Panc1 (cell line): ENCODE measurements around the gene C5. TPM values are rescaled to one million over a fixed set of nuclear protein-coding genes. Genes with fewer than 3 reads are reported as not detected.

Experiments used
- ATAC-seq: fragments of 200-7000 bp; cut with Tn5 transposase; 2 replicates; pipeline ENCODE4 v1.9.1; 2020; ENCODE audit warnings: mild to moderate bottlenecking, moderate library complexity
- BruUV-seq: library from RNA; stranded (reverse); fragments of 400-500 nt; replicated peaks from 2 replicates; lab custom pipeline; 2021; lab: Mats Ljungman, UMichigan
- CTCF ChIA-PET: fragments of 300-600 bp; sonication (Branson Sonifier 250); formaldehyde crosslinking; loops from one replicate; lab custom pipeline; 2022; ENCODE audit warnings: antibody characterized with exemption; lab: Charles Lee
- POLR2A ChIA-PET: fragments of 300-600 bp; sonication (Branson Sonifier 250); formaldehyde crosslinking; loops from one replicate; lab custom pipeline; 2022; ENCODE audit warnings: antibody characterized with exemption; lab: Charles Lee
- DNase-seq: peaks from one replicate; pipeline ENCODE4 v3.0.0-alpha.2; 2010; ENCODE audit warnings: low read depth, low spot score
- H3K27ac ChIP-seq: 2 replicates; pipeline ENCODE4 v1.5.1; 2011; ENCODE audit warnings: mild to moderate bottlenecking, low read length, inconsistent platforms
- H3K27me3 ChIP-seq: fragments of 200-500 bp; sonication (Bioruptor generic); 2 replicates; pipeline ENCODE4 v1.6.0; 2014; ENCODE audit warnings: low read length, inconsistent platforms; ENCODE audit not compliant: control insufficient read depth, insufficient read depth
- H3K36me3 ChIP-seq: fragments of 200-500 bp; sonication (Bioruptor generic); 2 replicates; pipeline ENCODE4 v1.5.1; 2014; ENCODE audit warnings: inconsistent platforms, mild to moderate bottlenecking, low read length, moderate library complexity; ENCODE audit not compliant: control insufficient read depth, insufficient read depth
- H3K4me1 ChIP-seq: 2 replicates; pipeline ENCODE4 v1.5.1; 2011; ENCODE audit warnings: inconsistent platforms, mild to moderate bottlenecking, low read length, moderate library complexity; ENCODE audit not compliant: control insufficient read depth, insufficient read depth
- H3K4me3 ChIP-seq, 2 experiments: 2 replicates each; pipeline ENCODE4 v1.5.1; 2011 to 2012; ENCODE audit warnings: low read depth in 2 of 2, low read length in 2 of 2, mild to moderate bottlenecking in 2 of 2, inconsistent platforms in 1 of 2, moderate library complexity in 1 of 2
- H3K9me3 ChIP-seq: fragments of 200-500 bp; sonication (Bioruptor generic); 2 replicates; pipeline ENCODE4 v1.5.1; 2014; ENCODE audit warnings: low read depth, mild to moderate bottlenecking, inconsistent platforms, low read length, moderate library complexity; ENCODE audit not compliant: control insufficient read depth, insufficient read depth
- CTCF ChIP-seq: fragments of 450-650 bp; IDR thresholded peaks from 2 replicates; pipeline ENCODE4 v1.5.1; 2017; ENCODE audit warnings: mild to moderate bottlenecking
- POLR2AphosphoS5 ChIP-seq: IDR thresholded peaks from 2 replicates; pipeline ENCODE4 v1.6.1; 2012; ENCODE audit warnings: mild to moderate bottlenecking, low read depth, low read length, moderate library complexity
- REST ChIP-seq, 2 experiments: IDR thresholded peaks; 2 replicates each; pipeline ENCODE4 v1.6.1; 2011 to 2012; ENCODE audit warnings: low read depth in 2 of 2, control low read depth in 1 of 2, low read length in 1 of 2, mild to moderate bottlenecking in 1 of 2, moderate library complexity in 1 of 2; ENCODE audit not compliant: insufficient read depth in 1 of 2
- SIN3A ChIP-seq: IDR thresholded peaks from 2 replicates; pipeline ENCODE4 v1.6.1; 2012; ENCODE audit warnings: low read depth, mild to moderate bottlenecking, low read length, moderate library complexity, borderline replicate concordance; ENCODE audit not compliant: insufficient read depth
- TCF7L2 ChIP-seq: IDR thresholded peaks from 2 replicates; pipeline ENCODE4 v1.6.1; 2011; ENCODE audit warnings: mild to moderate bottlenecking, low read depth, low read length, inconsistent platforms
- in situ Hi-C: cut with HindIII; loops from 2 replicates; pipeline ENCODE4 v1.10.0; 2016; ENCODE audit warnings: low sequenced_read_pairs, low pct_unique_long_range_greater_than_20kb
- intact Hi-C: fragments of 100-400 bp; cut with micrococcal nuclease; formaldehyde crosslinking; loops from one replicate; pipeline ENCODE4 v1.10.0; 2022; ENCODE audit not compliant: unreplicated experiment
- total RNA-seq: library from RNA; stranded (reverse); gene quantifications from one replicate; pipeline ENCODE4 v1.2.1, GENCODE V29; 2021; ENCODE audit not compliant: unreplicated experiment

C5 gene
- total RNA-seq, 1 experiment from 2014 or later: 1.6 TPM

- DNase-seq: no peak
- Histone ChIP-seq H3K4me3 (no peak overlapping the region), H3K27me3 (no peaks in the 10 kb centered on the region), H3K4me1 (peaks cover 7% of the 10 kb centered on the region), H3K9me3 (no peaks in the 10 kb centered on the region), H3K36me3 (no peaks in the 10 kb centered on the region), H3K27ac (no peak overlapping the region)
- no peak for ATAC-seq
- ChIA-PET POLR2A (no interaction called here), CTCF (no interaction called here)
- intact Hi-C loops: loop anchor here (2.0 kb wide), 1 partner anchor 180 kb away; no protein-coding TSS in a partner anchor
- TF ChIP-seq SIN3A (no peak), TCF7L2 (no peak), CTCF (peak; percentile 49)
- in situ Hi-C loops: no loop called here
- BruUV-seq: no TSS peak
These were observed 113.3 kb downstream of the C5 start for GRCh38 chr9:120936764-120937122.

- CTCF ChIA-PET: no interaction called here
- in situ Hi-C loops (no loop called here), intact Hi-C loops (loop anchor here (2.0 kb wide), 1 partner anchor 179 kb away; no protein-coding TSS in a partner anchor)
- no peaks in the 10 kb centered on the region for H3K36me3 ChIP-seq
- H3K27me3 ChIP-seq: no peaks in the 10 kb centered on the region
- BruUV-seq: no TSS peak
- H3K4me1 ChIP-seq: peaks cover 8% of the 10 kb centered on the region
- ATAC-seq: peak; percentile 93
- POLR2A ChIA-PET: no interaction called here
- TF ChIP-seq TCF7L2 (no peak), REST (IDR thresholded peaks at IDR 0.05; ENCODE audit: insufficient read depth in 1 of 2, low read depth in 2 of 2, low read length in 1 of 2) (no peak), CTCF (peak; percentile 88), SIN3A (no peak), POLR2AphosphoS5 (no peak)
- no peaks in the 10 kb centered on the region for H3K9me3 ChIP-seq
- peak; percentile 72 for DNase-seq
- H3K4me3 ChIP-seq: no peak overlapping the region
- H3K27ac ChIP-seq: no peak overlapping the region; the same call in 1 of the 2 replicates
These were observed 113.9 kb downstream of the C5 start for GRCh38 chr9:120936011-120936763.
